DND-41 (cell line): ENCODE measurements around the gene PNLDC1.

Source experiments
- CTCF ChIP-seq: IDR thresholded peaks from 2 replicates; pipeline ENCODE4 v1.5.1; 2012; ENCODE audit warnings: borderline replicate concordance, low read length, moderate library complexity, mild to moderate bottlenecking; ENCODE audit not compliant: poor library complexity, severe bottlenecking; ENCODE audit errors: extremely low read depth
- EZH2 ChIP-seq: IDR thresholded peaks from 3 replicates; pipeline ENCODE4 v1.6.1; 2012; ENCODE audit warnings: borderline replicate concordance, low read depth, mild to moderate bottlenecking, moderate library complexity, low read length, inconsistent platforms; ENCODE audit not compliant: severe bottlenecking

- TF ChIP-seq CTCF (no peak), EZH2 (no peak)
Measured at GRCh38 chr6:159772196-159772595, 27.9 kb upstream of the PNLDC1 start.
